ENCODE results near the gene RNASET2.

RNASET2 gene

DNA sequence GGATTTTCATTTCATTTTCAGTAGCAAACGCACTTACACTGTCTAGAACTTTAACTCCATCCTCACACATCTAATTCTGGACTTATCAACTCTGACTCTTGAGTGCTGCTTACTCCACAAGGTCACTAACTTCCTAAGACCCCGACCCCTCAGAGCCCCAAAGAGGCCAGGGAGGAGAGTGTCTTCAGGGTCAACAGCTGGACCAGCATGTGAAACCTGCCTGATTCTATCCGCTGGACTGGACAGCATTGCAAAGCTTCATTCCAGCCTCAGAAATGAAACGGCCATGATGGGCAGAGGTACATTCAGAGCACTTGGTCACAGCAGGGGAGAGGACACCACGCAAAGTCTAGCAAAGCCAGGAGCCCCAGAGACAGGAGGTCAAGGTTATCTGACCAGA, 9.1 kb downstream of the RNASET2 start:
- Mint-ChIP-seq H3K9me3 (peaks cover 6% of the 10 kb centered on the region), H3K4me1 (no peaks in the 10 kb centered on the region), H3K36me3 (ENCODE audit: low read depth) (peaks cover 62% of the 10 kb centered on the region), H3K27me3 (ENCODE audit: low read depth) (no peaks in the 10 kb centered on the region), H3K27ac (no peak overlapping the region), H3K4me3 (no peak overlapping the region)
- TF ChIP-seq, protein P1, sequence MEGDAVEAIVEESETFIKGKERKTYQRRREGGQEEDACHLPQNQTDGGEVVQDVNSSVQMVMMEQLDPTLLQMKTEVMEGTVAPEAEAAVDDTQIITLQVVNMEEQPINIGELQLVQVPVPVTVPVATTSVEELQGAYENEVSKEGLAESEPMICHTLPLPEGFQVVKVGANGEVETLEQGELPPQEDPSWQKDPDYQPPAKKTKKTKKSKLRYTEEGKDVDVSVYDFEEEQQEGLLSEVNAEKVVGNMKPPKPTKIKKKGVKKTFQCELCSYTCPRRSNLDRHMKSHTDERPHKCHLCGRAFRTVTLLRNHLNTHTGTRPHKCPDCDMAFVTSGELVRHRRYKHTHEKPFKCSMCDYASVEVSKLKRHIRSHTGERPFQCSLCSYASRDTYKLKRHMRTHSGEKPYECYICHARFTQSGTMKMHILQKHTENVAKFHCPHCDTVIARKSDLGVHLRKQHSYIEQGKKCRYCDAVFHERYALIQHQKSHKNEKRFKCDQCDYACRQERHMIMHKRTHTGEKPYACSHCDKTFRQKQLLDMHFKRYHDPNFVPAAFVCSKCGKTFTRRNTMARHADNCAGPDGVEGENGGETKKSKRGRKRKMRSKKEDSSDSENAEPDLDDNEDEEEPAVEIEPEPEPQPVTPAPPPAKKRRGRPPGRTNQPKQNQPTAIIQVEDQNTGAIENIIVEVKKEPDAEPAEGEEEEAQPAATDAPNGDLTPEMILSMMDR (IDR thresholded peaks at IDR 0.05; ENCODE audit: unreplicated experiment in 3 of 3) = no peak

DNA sequence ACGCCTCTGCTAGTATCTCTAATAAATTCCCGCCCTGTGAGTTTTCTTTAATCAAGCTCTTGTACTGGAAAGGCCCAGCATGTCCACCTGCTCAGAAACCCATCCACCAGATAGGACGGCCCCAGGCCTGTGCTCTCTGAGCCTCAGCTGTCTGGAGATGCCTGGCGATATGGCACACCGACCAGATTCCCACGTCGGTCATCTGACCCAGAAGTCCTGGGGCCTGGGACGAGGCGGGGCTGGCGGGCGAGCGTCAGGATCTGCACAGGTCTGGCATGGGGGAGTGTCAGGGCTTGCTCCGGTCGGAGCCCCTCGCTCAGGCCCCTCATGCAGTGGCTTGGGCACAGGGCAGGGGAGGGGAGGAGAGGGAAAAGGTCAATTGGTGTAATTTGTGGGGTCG, 10.2 kb downstream of the RNASET2 start:
- Mint-ChIP-seq H3K36me3 (ENCODE audit: low read depth) (peaks cover 60% of the 10 kb centered on the region), H3K4me3 (no peak overlapping the region), H3K27me3 (ENCODE audit: low read depth) (no peaks in the 10 kb centered on the region), H3K9me3 (peaks cover 6% of the 10 kb centered on the region), H3K4me1 (no peaks in the 10 kb centered on the region), H3K27ac (no peak overlapping the region)
- TF ChIP-seq, protein P1 (IDR thresholded peaks at IDR 0.05; ENCODE audit: unreplicated experiment in 3 of 3) = no peak

DNA sequence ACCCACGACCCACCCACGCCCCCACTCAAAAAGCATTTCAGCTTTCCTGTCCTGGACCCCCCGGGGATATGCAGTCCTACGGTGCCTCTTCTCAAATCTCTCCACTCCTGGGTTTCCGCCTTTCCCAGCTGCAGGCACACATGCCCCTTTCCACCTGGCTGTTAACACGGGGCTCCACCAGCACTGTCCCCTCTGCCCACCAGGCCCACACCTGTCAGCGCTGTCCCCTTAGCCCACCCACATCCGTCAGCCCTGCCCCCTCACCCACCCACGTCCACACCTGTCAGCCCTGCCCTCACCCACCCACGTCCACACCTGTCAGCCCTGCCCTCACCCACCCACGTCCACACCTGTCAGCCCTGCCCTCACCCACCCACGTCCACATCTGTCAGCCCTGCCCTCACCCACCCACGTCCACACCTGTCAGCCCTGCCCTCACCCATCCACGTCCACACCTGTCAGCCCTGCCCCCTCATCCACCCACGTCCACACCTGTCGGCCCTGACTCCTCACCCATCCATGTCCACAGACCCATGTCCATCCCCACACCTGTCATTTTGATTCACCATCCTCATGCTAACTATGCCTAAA, 11.6 kb downstream of the RNASET2 start:
- Mint-ChIP-seq H3K4me1 (no peaks in the 10 kb centered on the region), H3K4me3 (no peak overlapping the region), H3K27me3 (ENCODE audit: low read depth) (no peaks in the 10 kb centered on the region), H3K27ac (no peak overlapping the region), H3K9me3 (peaks cover 6% of the 10 kb centered on the region), H3K36me3 (ENCODE audit: low read depth) (peaks cover 49% of the 10 kb centered on the region)
- TF ChIP-seq, protein P1 (IDR thresholded peaks at IDR 0.05; ENCODE audit: unreplicated experiment in 3 of 3) = no peak

DNA sequence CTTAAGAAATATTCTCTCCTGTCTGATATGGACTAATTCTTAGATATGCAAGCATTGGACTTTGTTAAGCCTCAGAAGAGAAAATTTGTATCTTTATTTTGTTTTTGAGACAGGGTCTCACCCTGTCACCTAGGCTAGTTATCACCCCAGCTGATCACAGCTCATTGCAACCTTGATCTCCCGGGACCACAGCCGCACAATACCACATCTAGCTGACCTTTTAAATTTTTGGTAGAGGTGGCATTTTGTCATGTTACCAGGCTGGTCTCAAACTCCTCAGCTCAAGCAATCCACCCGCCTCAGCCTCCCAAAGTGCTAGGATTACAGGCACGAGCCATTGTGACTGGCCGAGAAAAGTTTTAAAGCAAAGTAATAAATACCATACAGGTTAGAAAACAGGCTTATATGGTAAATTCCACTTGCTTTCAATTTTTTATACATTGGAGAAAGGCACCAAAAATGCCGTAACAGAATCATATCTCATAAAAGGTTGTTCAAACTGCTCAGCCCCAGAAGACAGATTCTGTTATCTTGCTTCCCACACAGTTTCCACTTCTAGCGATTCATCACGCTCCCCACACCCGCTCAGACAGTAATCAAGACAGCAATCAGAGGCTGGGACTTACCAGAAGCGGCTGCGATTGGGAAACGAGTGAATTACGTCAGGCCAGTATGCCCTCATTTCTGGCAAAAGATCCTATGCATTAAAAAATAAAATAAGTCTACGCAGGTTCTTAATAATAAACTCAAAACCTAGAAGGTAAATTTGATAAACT, 13.8 kb downstream of the RNASET2 start:
- Mint-ChIP-seq H3K9me3 (peaks cover 6% of the 10 kb centered on the region), H3K27ac (no peak overlapping the region), H3K27me3 (ENCODE audit: low read depth) (no peaks in the 10 kb centered on the region), H3K4me3 (no peak overlapping the region), H3K4me1 (peaks cover 10% of the 10 kb centered on the region), H3K36me3 (ENCODE audit: low read depth) (peaks cover 62% of the 10 kb centered on the region)
- TF ChIP-seq, protein P1 (IDR thresholded peaks at IDR 0.05; ENCODE audit: unreplicated experiment in 3 of 3) = no peak

DNA sequence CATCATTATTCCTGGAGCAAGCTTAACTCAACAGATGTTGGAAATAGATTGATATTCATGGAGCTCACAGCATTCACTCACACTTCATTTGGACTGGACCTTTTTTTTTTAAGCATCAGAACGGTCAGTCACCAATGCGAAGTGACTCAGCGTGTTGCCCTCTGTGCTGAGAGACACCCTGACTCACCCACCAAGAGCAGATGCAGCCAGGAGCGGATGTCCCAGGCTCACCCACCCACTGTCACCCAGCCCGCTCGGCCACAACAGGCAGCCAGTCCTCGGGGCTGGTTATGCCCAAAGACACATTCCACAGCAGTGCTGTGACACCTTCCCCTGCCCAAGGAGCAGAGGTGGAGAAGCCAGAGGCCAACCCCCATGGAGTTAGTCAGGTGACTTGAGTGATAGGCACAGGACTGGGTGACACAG, 15.7 kb downstream of the RNASET2 start:
- H3K27ac Mint-ChIP-seq = no peak overlapping the region
- H3K36me3 Mint-ChIP-seq (ENCODE audit: low read depth) = peaks cover 53% of the 10 kb centered on the region
- TF ChIP-seq, protein P1 (IDR thresholded peaks at IDR 0.05; ENCODE audit: unreplicated experiment in 3 of 3) = no peak
- no peak overlapping the region for H3K4me3 Mint-ChIP-seq
- H3K4me1 Mint-ChIP-seq = peaks cover 17% of the 10 kb centered on the region
- no peaks in the 10 kb centered on the region for H3K27me3 Mint-ChIP-seq (ENCODE audit: low read depth)
- H3K9me3 Mint-ChIP-seq = peaks cover 6% of the 10 kb centered on the region

DNA sequence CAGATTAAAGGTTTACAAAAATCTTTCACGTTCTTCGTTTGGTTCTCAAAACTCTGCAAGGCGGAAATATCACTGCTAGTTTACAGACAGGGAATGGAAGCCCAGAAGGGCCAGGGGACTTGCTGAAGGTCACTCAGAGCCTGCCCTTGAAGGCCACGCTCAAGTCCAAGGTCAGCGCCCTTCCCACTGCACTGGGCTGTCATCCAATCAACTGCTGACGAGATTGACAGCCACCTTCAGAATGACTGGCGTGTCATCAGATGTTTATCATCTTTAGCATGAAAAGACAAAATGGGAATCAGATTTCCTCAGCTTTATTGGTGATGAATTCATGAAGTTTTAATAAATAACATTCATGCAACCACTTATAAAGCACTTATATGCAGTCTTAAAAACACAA, 16.5 kb downstream of the RNASET2 start:
- peaks cover 48% of the 10 kb centered on the region for H3K36me3 Mint-ChIP-seq (ENCODE audit: low read depth)
- H3K27me3 Mint-ChIP-seq (ENCODE audit: low read depth) = no peaks in the 10 kb centered on the region
- H3K27ac Mint-ChIP-seq = no peak overlapping the region
- TF ChIP-seq, protein P1 (IDR thresholded peaks at IDR 0.05; ENCODE audit: unreplicated experiment in 3 of 3) = no peak
- H3K4me3 Mint-ChIP-seq = no peak overlapping the region
- peaks cover 17% of the 10 kb centered on the region for H3K4me1 Mint-ChIP-seq
- H3K9me3 Mint-ChIP-seq = peaks cover 3% of the 10 kb centered on the region

Data from nephron (organoid).